K562 (cell line): ENCODE measurements around the gene DAD1. TPM values are rescaled to one million over a fixed set of nuclear protein-coding genes. Genes with fewer than 3 reads are reported as not detected.

Experiments used
- ATAC-seq: fragments of 200-7000 bp; cut with Tn5 transposase; 3 replicates; pipeline ENCODE4 v1.9.1; 2020; ENCODE audit warnings: moderate library complexity
- BruUV-seq: library from RNA; stranded (reverse); fragments of 400-500 nt; replicated peaks from 2 replicates; lab custom pipeline; 2021; lab: Mats Ljungman, UMichigan
- CTCF ChIA-PET: fragments of 300-600 bp; formaldehyde crosslinking; extraction: SDS; loops from one replicate; lab custom pipeline; 2021; ENCODE audit warnings: low intra/inter-chr PET ratio; lab: Yijun Ruan, JAX
- POLR2A ChIA-PET: fragments of 300-600, 350-650 bp; sonication (Branson Sonifier 250); formaldehyde crosslinking; extraction: SDS; loops from one replicate; lab custom pipeline; 2021; ENCODE audit warnings: antibody characterized with exemption, inconsistent platforms; lab: Yijun Ruan, JAX
- DNase-seq, 4 experiments: peaks; one replicate each; pipeline versions ENCODE4 v3.0.0 to v3.0.0-alpha.2; 2011 to 2018; ENCODE audit warnings: low spot score in 3 of 4, mixed read lengths in 3 of 4; ENCODE audit errors: extremely low read depth in 1 of 4
- FAIRE-seq: peaks from 2 replicates; lab custom pipeline; 2011; peaks lifted over from hg19 to GRCh38; lab: Jason Lieb, UNC
- H2AFZ ChIP-seq: 2 replicates; pipeline ENCODE4 v1.6.0; 2011; ENCODE audit warnings: low read depth, low read length, control low read depth, inconsistent platforms
- H3K27ac ChIP-seq: fragments of 200-600 bp; 3 replicates; pipeline ENCODE4 v1.8.0; 2011; ENCODE audit warnings: low read depth, mild to moderate bottlenecking, control low read depth, inconsistent platforms, low read length, moderate library complexity, mixed read lengths; ENCODE audit errors: extremely low read depth
- H3K27me3 ChIP-seq, 2 experiments: fragments of 300-600 bp in 1 of 2; 2 replicates in 1 of 2; 3 replicates in 1 of 2; pipeline versions ENCODE4 v1.6.0 to v1.8.0; 2011; ENCODE audit warnings: inconsistent platforms in 2 of 2, low read length in 2 of 2, mild to moderate bottlenecking in 1 of 2, mixed read lengths in 1 of 2, moderate library complexity in 1 of 2; ENCODE audit not compliant: control insufficient read depth in 2 of 2, insufficient read depth in 2 of 2
- H3K36me3 ChIP-seq: fragments of 300-600 bp; 3 replicates; pipeline ENCODE4 v1.8.0; 2011; ENCODE audit warnings: mild to moderate bottlenecking, low read length, inconsistent platforms; ENCODE audit not compliant: control insufficient read depth, insufficient read depth
- H3K4me1 ChIP-seq, 2 experiments: fragments of 200-600 bp in 1 of 2; replicated peaks in 1 of 2; 2 replicates in 1 of 2; 3 replicates in 1 of 2; pipeline versions ENCODE4 v1.5.1 to v1.8.0; 2011; ENCODE audit warnings: inconsistent platforms in 2 of 2, low read length in 2 of 2, mild to moderate bottlenecking in 1 of 2, mixed read lengths in 1 of 2, moderate library complexity in 1 of 2; ENCODE audit not compliant: control insufficient read depth in 2 of 2, insufficient read depth in 2 of 2
- H3K4me2 ChIP-seq: 2 replicates; pipeline ENCODE4 v1.6.1; 2011; ENCODE audit warnings: low read length, control low read depth, inconsistent platforms, mixed read lengths; ENCODE audit not compliant: insufficient read depth
- H3K4me3 ChIP-seq: fragments of 200-600 bp; sonication (generic), shearing (Covaris generic); 2 replicates; pipeline ENCODE4 v1.5.1; 2016; ENCODE audit warnings: control low read depth, inconsistent platforms
- H3K79me2 ChIP-seq: fragments of 200-600 bp; 3 replicates; pipeline ENCODE4 v1.8.0; 2011; ENCODE audit warnings: low read length, inconsistent platforms; ENCODE audit not compliant: control insufficient read depth, insufficient read depth
- H3K9ac ChIP-seq, 2 experiments: 2 replicates each; pipeline versions ENCODE4 v1.6.0 to v1.6.1; 2011; ENCODE audit warnings: low read depth in 2 of 2, low read length in 2 of 2, control low read depth in 1 of 2, inconsistent platforms in 1 of 2, mild to moderate bottlenecking in 1 of 2, mixed read lengths in 1 of 2; ENCODE audit not compliant: insufficient read depth in 1 of 2
- H3K9me1 ChIP-seq: one replicate; pipeline ENCODE4 v1.6.0; 2011; ENCODE audit warnings: inconsistent platforms, mild to moderate bottlenecking, low read length, moderate library complexity; ENCODE audit not compliant: control insufficient read depth, insufficient read depth
- H3K9me3 ChIP-seq: replicated peaks from 2 replicates; pipeline ENCODE4 v1.5.1; 2011; ENCODE audit warnings: low read depth, low read length, inconsistent platforms; ENCODE audit not compliant: control insufficient read depth, insufficient read depth
- H4K20me1 ChIP-seq: replicated peaks from 2 replicates; pipeline ENCODE4 v1.6.1; 2011; ENCODE audit warnings: low read length, inconsistent platforms, mixed read lengths; ENCODE audit not compliant: control insufficient read depth, insufficient read depth
- GTF2A2 ChIP-seq: IDR thresholded peaks from 2 replicates; pipeline ENCODE4 v1.6.1; 2016; ENCODE audit warnings: mild to moderate bottlenecking, missing genetic modification characterization, missing compliant biosample characterization
- MNT ChIP-seq, 2 experiments: fragments of 450-650 bp; conservative IDR thresholded peaks; 2 replicates each; pipeline ENCODE4 v1.6.1; 2017; ENCODE audit warnings: mild to moderate bottlenecking in 2 of 2, moderate library complexity in 2 of 2
- OTX1 ChIP-seq: fragments of 450-650 bp; formaldehyde crosslinking; IDR thresholded peaks from 2 replicates; pipeline ENCODE4 v1.4.0; 2022; ENCODE audit warnings: mild to moderate bottlenecking
- PHB2 ChIP-seq: fragments of 450-650 bp; IDR thresholded peaks from 2 replicates; pipeline ENCODE4 v1.6.1; 2017; ENCODE audit warnings: low read depth
- PHF8 ChIP-seq: fragments of 200-600 bp; sonication (generic); IDR thresholded peaks from 2 replicates; pipeline ENCODE4 v1.6.1; 2012; ENCODE audit warnings: mixed run types, mild to moderate bottlenecking, inconsistent platforms, low read length, moderate library complexity, borderline replicate concordance
- PREB ChIP-seq: sonication (generic); formaldehyde crosslinking; IDR thresholded peaks from 2 replicates; pipeline ENCODE4 v1.8.1; 2023; ENCODE audit warnings: mild to moderate bottlenecking, missing genetic modification reagents
- SMARCC2 ChIP-seq: fragments of 450-650 bp; IDR thresholded peaks from 2 replicates; pipeline ENCODE4 v1.6.1; 2017; ENCODE audit warnings: antibody characterized with exemption, moderate library complexity, mild to moderate bottlenecking, low read depth
- SOX6 ChIP-seq: fragments of 450-650 bp; IDR thresholded peaks from 2 replicates; pipeline ENCODE4 v1.6.1; 2014; ENCODE audit warnings: mild to moderate bottlenecking
- WGBS: fragments of 100-300 bp; shearing (Covaris generic); methylation state at CpG from one replicate; pipeline ENCODE4 v1.1.6; 2016; ENCODE audit warnings: low coverage, mixed read lengths; ENCODE audit not compliant: insufficient coverage; ENCODE audit errors: missing lambda C conversion rate; 5-methylcytosine and 5-hydroxymethylcytosine counted together
- in situ Hi-C: fragments of 300-500 bp; cut with MboI; formaldehyde crosslinking; loops from 4 replicates; pipeline ENCODE4 v1.15.0; 2018; ENCODE audit warnings: inconsistent platforms, mixed read lengths
- intact Hi-C: fragments of 100-400 bp; cut with micrococcal nuclease; formaldehyde crosslinking; loops from 2 replicates; pipeline ENCODE4 v1.14.2; 2022
- polyA plus RNA-seq, 8 experiments: library from polyadenylated mRNA; depleted of rRNA in 4 of 8; stranded (reverse) in 5 of 8; unstranded in 3 of 8; fragments of >200 nt; fragmentation: Nextera tagmentation in 2 of 8; fragmentation: Illumina TruSeq in 1 of 8; extraction: Ambion mirVana in 2 of 8; extraction: Trizol in 1 of 8; gene quantifications; 2 replicates each; pipeline versions ENCODE4 v1.2.1 to v1.2.3, GENCODE V29; 2011 to 2014; ENCODE audit warnings: inconsistent platforms in 1 of 8, missing spikeins in 1 of 8
- total RNA-seq, 7 experiments: library from RNA; depleted of rRNA in 6 of 7; stranded (reverse); fragments of >200 nt in 6 of 7; fragmentation: Illumina TruSeq in 2 of 7; extraction: Trizol in 2 of 7; gene quantifications; 2 replicates each; pipeline versions ENCODE4 v1.2.1 to v1.2.3, GENCODE V29; 2011 to 2021; ENCODE audit warnings: low replicate concordance in 1 of 7
- TF ChIP-seq, protein P1 (sequence below): fragments of 250-450 bp; sonication (Bioruptor Pico); IDR thresholded peaks from 2 replicates; pipeline ENCODE4 v1.8.0; 2021; ENCODE audit warnings: moderate library complexity, mild to moderate bottlenecking, inconsistent platforms

Gene DAD1
- total and polyA plus RNA-seq, 9 of the 15 experiments (the other 6 are each of a cell fraction or from before 2014, with no cell fraction given) = 104 to 617 (median 222) TPM

- Histone ChIP-seq H3K36me3 (no peaks in the 10 kb centered on the region), H3K27me3 (peaks cover 0 to 4% of the 10 kb centered on the region in 2 experiments; a peak in 1 of 5 replicates), H3K27ac (no peak overlapping the region), H3K4me3 (no peak overlapping the region), H2AFZ (no peak overlapping the region), H3K79me2 (no peaks in the 10 kb centered on the region), H3K4me2 (no peak overlapping the region), H3K9me3 (no peaks in the 10 kb centered on the region)
- CTCF ChIA-PET = no interaction called here
- TF ChIP-seq, protein P1, sequence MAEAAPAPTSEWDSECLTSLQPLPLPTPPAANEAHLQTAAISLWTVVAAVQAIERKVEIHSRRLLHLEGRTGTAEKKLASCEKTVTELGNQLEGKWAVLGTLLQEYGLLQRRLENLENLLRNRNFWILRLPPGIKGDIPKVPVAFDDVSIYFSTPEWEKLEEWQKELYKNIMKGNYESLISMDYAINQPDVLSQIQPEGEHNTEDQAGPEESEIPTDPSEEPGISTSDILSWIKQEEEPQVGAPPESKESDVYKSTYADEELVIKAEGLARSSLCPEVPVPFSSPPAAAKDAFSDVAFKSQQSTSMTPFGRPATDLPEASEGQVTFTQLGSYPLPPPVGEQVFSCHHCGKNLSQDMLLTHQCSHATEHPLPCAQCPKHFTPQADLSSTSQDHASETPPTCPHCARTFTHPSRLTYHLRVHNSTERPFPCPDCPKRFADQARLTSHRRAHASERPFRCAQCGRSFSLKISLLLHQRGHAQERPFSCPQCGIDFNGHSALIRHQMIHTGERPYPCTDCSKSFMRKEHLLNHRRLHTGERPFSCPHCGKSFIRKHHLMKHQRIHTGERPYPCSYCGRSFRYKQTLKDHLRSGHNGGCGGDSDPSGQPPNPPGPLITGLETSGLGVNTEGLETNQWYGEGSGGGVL (CRISPR knock-in tag) = no peak
- TF ChIP-seq PHB2 (no peak), PREB (CRISPR knock-in tag) (no peak), SMARCC2 (no peak), GTF2A2 (tag) (no peak), PHF8 (no peak), MNT (conservative IDR thresholded peaks at IDR 0.05) (no peak), OTX1 (CRISPR knock-in tag) (no peak), SOX6 (no peak)
- TF ChIP-seq, all 486 proteins: peak for 0
- ATAC-seq (no peak), DNase-seq (no peak), FAIRE-seq (no peak)
- BruUV-seq = no TSS peak
- Histone ChIP-seq H3K9me1 (no peaks in the 10 kb centered on the region), H3K4me1 (peaks cover 0 to 15% of the 10 kb centered on the region in 2 experiments; a peak in 3 of 5 replicates), H4K20me1 (no peaks in the 10 kb centered on the region), H3K9ac (no peak overlapping the region)
- POLR2A ChIA-PET = no interaction called here
- 39% methylated on average over 4 of the region's 4 CpGs for WGBS
- in situ Hi-C loops = no loop called here
- intact Hi-C loops = no loop called here
Observed at GRCh38 chr14:22521449-22522239, 67.4 kb downstream of the DAD1 start.
